Measurements from ENCODE around the gene CNGA3. TPM values are rescaled to one million over a fixed set of nuclear protein-coding genes. Genes with fewer than 3 reads are reported as not detected.

CNGA3 gene
- total and polyA plus RNA-seq, 2 donors: 0.15 to 0.85 TPM

DNA sequence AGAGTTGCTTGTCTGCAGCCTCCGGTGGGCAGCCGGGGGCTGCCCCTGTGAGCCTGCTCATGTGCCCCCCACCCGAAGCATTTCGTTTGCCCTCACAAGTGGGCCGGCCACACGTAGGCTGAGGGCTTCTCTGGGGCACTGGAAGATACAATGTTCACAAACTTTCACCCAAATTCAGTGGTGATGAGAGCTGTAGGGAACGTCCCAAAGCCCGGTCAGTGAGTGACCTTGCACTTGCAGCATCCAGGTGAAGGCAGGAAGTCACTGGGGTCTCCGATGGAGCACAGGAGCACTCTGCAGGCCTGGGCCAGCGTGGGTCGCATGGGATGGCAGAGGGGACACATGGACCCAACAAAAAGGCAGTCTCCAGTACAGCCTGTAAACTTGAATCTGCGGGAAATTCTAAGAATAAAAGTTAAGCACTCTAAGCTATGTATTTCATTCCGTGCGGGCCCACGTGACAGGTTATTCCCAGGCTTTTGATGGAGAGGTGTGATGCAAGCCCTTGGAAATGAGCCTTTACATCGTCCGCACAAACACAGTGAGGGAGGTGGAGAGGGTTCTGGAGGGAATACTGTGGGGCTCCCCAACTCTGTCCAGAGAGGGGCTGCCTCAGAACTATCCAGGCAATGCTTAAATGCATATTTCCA is 42.5 kb downstream of the CNGA3 start:
- Histone ChIP-seq H3K36me3 (ENCODE audit: insufficient read depth) (no peaks in the 10 kb centered on the region), H3K4me3 (ENCODE audit: low read depth, low read length) (no peak overlapping the region), H3K4me1 (ENCODE audit: insufficient read depth) (no peaks in the 10 kb centered on the region), H3K27ac (ENCODE audit: low read depth) (no peak overlapping the region)
- 90% methylated on average over 17 of the region's 17 CpGs for WGBS
- DNase-seq (ENCODE audit: extremely low spot score): no peak

DNA sequence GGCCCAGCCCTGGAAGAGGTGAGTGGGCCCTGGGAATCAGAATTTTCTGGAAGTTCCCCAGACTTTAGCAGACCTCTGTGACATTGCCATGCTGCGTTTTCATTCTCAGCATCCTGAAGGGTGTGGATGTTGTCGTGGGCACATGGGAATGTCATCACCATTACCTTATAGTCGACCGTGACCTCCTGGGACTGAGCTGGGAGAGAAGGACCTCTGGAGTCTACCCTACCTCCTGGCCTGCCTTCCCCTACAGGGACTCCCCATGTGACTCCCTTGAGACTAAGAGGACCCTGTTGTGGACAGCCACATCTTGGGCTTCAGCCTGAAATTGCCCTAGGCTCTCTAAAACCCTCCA is 43.0 kb downstream of the CNGA3 start:
- Histone ChIP-seq H3K36me3 (ENCODE audit: insufficient read depth) (no peaks in the 10 kb centered on the region), H3K4me1 (ENCODE audit: insufficient read depth) (no peaks in the 10 kb centered on the region), H3K27ac (ENCODE audit: low read depth) (no peak overlapping the region), H3K4me3 (ENCODE audit: low read depth, low read length) (no peak overlapping the region)
- no peak for DNase-seq (ENCODE audit: extremely low spot score)
- WGBS: 89% methylated on average over 4 of the region's 4 CpGs

DNA sequence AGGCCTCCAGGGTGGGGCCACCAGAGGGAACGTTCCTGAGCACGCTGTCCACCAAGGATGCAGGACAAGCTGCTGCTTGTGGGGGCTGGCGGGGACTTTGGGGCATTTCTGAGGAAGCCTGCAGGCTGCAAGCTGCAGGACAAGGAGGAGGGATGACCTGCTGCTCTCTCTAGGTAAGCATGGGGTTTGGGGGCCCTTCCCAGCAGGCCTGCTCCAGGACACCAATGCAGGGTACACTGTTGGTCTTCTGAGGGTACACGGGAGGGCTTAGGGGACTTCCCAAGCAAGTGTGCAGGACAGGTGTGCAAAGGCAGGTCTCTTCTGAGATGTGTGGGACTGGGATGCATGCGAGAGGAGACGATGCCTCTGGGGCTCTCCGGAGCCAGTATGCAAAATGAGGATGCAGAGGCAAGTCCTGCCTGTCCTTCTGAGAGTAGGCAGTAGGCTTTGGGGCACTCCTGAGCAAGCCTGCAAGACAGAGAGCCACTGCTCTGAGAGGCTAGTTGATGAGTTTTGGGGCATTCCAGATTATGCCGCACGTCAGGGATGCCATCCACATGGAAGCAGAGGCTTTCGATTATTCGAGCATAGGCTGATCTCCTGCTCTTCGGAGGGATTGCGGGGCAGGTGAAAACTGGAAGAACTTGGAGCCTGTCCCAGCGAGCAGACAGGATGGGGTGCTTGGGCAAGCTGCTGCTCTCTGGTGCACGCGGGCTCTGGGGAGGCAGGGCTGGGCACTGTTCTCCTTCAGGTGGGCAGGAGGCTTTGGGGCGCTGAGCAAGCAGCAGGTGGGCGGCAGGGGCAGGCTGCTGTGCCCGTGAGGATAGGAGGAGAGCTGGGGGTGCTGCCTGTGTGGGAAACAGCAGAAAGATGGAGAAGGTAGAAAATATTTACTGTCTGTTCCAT is 44.6 kb downstream of the CNGA3 start:
- no peak for DNase-seq (ENCODE audit: extremely low spot score)
- no peaks in the 10 kb centered on the region for H3K4me1 ChIP-seq (ENCODE audit: insufficient read depth)
- no peaks in the 10 kb centered on the region for H3K36me3 ChIP-seq (ENCODE audit: insufficient read depth)
- H3K4me3 ChIP-seq (ENCODE audit: low read depth, low read length): no peak overlapping the region
- WGBS: 85% methylated on average over 19 of the region's 19 CpGs
- no peak overlapping the region for H3K27ac ChIP-seq (ENCODE audit: low read depth)

DNA sequence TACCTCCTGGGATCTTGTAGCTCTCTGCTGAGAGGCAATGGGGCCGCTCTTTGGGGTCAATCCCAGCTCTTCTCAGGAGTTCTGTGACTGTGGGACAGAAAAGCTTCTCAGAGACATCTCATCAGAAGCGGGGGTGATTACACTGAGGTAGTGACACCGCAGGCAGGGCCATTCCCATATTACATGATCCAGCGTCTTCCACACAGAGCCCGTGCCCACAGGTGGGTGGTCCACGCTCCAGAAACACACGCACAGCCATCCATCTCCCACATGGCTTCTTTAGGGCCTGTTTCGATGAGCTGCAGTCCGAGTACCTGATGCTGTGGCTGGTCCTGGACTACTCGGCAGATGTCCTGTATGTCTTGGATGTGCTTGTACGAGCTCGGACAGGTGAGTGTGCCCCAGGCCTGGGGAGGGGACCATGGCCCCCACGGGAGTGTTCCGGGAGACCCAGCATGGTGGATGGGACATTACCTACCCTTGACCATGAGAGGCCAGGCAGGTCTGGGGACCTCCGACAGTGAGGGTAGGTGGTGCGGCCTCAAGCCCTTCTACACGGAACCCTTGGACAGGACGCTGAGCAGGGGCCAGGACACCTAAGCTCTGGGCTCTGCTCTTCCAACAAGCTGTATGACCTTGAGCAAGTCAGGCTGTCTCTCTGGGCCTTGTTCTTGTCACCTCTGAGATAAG is 45.5 kb downstream of the CNGA3 start:
- Histone ChIP-seq H3K27ac (ENCODE audit: low read depth) (no peak overlapping the region), H3K4me1 (ENCODE audit: insufficient read depth) (no peaks in the 10 kb centered on the region), H3K4me3 (ENCODE audit: low read depth, low read length) (no peak overlapping the region), H3K36me3 (ENCODE audit: insufficient read depth) (no peaks in the 10 kb centered on the region)
- WGBS: 92% methylated on average over 18 of the region's 18 CpGs
- no peak for DNase-seq (ENCODE audit: extremely low spot score)

DNA sequence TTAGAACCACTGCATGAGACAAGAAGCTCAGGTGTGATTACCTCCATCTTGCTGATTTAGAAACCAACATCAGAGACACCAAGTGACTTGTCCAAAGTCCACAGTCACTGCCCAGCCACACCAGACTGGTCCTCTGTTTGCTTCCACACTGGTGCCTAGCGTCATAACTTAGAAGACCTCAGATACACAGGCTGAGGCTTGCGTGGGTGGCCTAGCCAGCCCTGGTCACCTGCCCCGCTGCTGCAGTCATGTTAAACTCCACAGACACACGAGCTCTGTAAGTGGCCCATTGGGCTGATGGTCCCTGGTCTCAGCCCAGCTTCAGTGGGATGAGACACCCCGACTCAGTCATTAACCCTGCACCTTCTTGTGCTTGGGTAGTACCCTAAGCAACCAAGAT is 47.1 kb downstream of the CNGA3 start:
- Histone ChIP-seq H3K27ac (ENCODE audit: low read depth) (no peak overlapping the region), H3K4me1 (ENCODE audit: insufficient read depth) (no peaks in the 10 kb centered on the region), H3K4me3 (ENCODE audit: low read depth, low read length) (no peak overlapping the region), H3K36me3 (ENCODE audit: insufficient read depth) (no peaks in the 10 kb centered on the region)
- no peak for DNase-seq (ENCODE audit: extremely low spot score)
- 88% methylated on average over 5 of the region's 5 CpGs for WGBS

DNA sequence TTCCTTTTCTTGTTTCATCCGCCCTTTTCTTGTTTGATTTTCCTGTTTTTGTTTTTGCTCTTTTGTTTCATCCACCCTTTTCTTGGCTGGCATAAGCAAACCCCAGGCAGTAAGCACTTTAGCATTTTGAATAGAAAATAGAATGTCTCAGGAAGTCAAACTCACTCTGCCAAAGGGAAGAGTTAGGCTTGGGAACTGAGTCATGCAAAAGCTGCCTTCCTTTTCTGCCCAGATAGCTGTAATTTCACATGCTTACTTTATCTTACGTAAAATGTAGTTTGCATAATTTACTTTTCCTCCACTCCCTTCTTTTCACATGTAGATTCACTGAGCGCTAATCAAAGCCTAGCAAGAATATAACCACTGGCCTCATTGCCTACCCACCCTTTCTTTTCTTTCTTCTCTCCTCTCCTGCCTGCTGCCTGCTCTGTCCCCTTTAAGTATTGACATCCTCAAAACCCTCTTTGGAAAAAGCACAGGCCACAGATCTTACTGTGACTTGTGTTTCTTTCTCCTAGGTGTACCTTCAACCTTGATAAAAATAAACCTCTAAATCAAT is 48.4 kb downstream of the CNGA3 start:
- H3K4me1 ChIP-seq (ENCODE audit: insufficient read depth): no peaks in the 10 kb centered on the region
- no peaks in the 10 kb centered on the region for H3K36me3 ChIP-seq (ENCODE audit: insufficient read depth)
- H3K4me3 ChIP-seq (ENCODE audit: low read depth, low read length): no peak overlapping the region
- no peak overlapping the region for H3K27ac ChIP-seq (ENCODE audit: low read depth)
- no peak for DNase-seq (ENCODE audit: extremely low spot score)
- WGBS: 76% methylated on average over 3 of the region's 3 CpGs

DNA sequence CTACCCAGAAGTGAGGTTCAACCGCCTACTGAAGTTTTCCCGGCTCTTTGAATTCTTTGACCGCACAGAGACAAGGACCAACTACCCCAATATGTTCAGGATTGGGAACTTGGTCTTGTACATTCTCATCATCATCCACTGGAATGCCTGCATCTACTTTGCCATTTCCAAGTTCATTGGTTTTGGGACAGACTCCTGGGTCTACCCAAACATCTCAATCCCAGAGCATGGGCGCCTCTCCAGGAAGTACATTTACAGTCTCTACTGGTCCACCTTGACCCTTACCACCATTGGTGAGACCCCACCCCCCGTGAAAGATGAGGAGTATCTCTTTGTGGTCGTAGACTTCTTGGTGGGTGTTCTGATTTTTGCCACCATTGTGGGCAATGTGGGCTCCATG is 49.7 kb downstream of the CNGA3 start:
- 96% methylated on average over 6 of the region's 6 CpGs for WGBS
- no peak overlapping the region for H3K27ac ChIP-seq (ENCODE audit: low read depth)
- no peak for DNase-seq (ENCODE audit: extremely low spot score)

DNA sequence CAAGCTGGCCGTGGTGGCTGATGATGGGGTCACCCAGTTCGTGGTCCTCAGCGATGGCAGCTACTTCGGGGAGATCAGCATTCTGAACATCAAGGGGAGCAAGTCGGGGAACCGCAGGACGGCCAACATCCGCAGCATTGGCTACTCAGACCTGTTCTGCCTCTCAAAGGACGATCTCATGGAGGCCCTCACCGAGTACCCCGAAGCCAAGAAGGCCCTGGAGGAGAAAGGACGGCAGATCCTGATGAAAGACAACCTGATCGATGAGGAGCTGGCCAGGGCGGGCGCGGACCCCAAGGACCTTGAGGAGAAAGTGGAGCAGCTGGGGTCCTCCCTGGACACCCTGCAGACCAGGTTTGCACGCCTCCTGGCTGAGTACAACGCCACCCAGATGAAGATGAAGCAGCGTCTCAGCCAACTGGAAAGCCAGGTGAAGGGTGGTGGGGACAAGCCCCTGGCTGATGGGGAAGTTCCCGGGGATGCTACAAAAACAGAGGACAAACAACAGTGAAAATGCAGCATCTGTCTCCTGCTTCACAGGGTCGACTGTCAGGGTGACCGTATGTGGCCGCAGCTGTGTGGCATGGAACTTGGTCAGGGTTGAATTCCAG is 50.6 kb downstream of the CNGA3 start:
- WGBS: 94% methylated on average over 23 of the region's 23 CpGs
- H3K4me3 ChIP-seq (ENCODE audit: low read depth, low read length): no peak overlapping the region
- H3K36me3 ChIP-seq (ENCODE audit: insufficient read depth): no peaks in the 10 kb centered on the region
- no peaks in the 10 kb centered on the region for H3K4me1 ChIP-seq (ENCODE audit: insufficient read depth)
- no peak overlapping the region for H3K27ac ChIP-seq (ENCODE audit: low read depth)
- no peak for DNase-seq (ENCODE audit: extremely low spot score)

More for the DNA sequence above, 49.7 kb downstream of the CNGA3 start:
- Histone ChIP-seq H3K4me3 (ENCODE audit: low read depth, low read length) (no peak overlapping the region), H3K4me1 (ENCODE audit: insufficient read depth) (no peaks in the 10 kb centered on the region), H3K36me3 (ENCODE audit: insufficient read depth) (no peaks in the 10 kb centered on the region)

DNA sequence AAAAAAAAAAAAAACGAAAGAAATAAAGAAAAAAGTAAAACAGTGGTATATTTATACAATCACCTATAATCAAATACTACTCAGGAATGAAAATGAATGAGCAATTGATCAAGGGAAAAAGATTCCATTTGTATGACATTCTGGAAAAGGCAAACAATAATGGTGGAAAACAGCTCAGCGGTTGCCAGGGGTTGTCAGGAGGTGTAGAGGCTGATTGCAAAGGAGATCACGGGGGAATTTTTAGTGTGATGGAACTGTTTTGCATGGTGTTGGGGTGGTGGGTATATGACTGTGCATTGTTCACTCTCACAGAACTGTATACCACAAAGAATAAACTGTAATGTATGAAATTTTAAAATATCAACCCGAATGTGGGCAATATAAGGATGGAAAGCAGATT is 52.9 kb downstream of the CNGA3 start:
- Histone ChIP-seq H3K27ac (ENCODE audit: low read depth) (no peak overlapping the region), H3K4me1 (ENCODE audit: insufficient read depth) (no peaks in the 10 kb centered on the region), H3K4me3 (ENCODE audit: low read depth, low read length) (no peak overlapping the region), H3K36me3 (ENCODE audit: insufficient read depth) (no peaks in the 10 kb centered on the region)
- WGBS: 76% methylated on average over 4 of the region's 4 CpGs
- DNase-seq (ENCODE audit: extremely low spot score): no peak

DNA sequence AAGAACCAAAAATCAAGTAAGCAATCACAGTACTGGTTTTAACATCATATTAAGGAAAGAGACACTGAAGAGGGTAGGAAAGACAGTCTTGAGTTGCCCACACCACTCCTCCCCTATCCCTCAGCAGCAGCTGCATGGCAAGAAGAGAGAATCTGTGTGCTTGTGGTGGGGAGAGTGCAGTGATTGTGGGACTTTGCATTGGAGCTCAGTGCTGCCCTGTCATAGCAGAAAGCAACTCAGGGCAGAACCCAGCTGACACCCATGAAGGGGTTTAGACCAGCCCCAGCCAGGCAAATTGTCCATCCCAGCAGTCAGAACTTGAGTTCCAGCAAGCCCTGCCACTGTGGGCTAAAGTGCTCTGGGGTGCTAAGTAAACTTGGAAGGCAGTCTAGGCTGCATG is 57.6 kb downstream of the CNGA3 start:
- Histone ChIP-seq H3K4me3 (ENCODE audit: low read depth, low read length) (no peak overlapping the region), H3K27ac (ENCODE audit: low read depth) (no peak overlapping the region), H3K4me1 (ENCODE audit: insufficient read depth) (no peaks in the 10 kb centered on the region), H3K36me3 (ENCODE audit: insufficient read depth) (no peaks in the 10 kb centered on the region)
- no peak for DNase-seq (ENCODE audit: extremely low spot score)

DNA sequence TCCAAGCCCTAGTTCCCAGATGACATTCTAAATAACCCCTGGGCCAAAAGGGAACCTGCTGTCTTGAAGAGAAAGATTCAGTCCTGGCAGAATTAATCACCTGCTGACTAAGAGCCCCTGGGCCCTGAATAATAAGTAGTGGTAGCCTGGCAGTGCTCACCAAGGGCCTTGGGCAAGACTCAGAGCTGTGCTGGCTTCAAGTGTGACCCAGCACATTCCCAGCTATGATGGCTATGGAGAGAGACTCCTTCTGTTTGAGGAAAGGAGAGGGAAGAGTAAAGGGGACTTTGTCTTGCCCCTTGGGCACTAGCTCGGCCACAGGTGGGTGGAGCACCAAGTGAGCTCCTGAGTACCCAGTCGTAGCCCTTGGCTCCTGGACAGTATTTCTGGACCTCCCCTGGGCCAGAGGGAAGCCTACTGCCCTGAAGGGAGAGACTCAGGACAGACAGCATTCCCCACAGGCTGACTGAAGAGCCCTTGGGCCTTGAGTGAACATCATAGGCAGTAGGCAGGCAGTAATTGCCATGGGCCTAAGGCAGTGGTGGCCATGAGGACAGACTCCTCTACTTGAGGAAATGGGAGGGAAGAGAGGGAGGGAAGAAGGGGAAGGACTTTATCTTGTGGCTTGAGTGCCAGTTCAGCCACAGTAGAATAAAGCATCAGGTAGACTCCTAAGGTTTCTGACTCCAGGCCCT is 58.4 kb downstream of the CNGA3 start:
- Histone ChIP-seq H3K4me1 (ENCODE audit: insufficient read depth) (no peaks in the 10 kb centered on the region), H3K4me3 (ENCODE audit: low read depth, low read length) (no peak overlapping the region), H3K36me3 (ENCODE audit: insufficient read depth) (no peaks in the 10 kb centered on the region), H3K27ac (ENCODE audit: low read depth) (no peak overlapping the region)
- DNase-seq (ENCODE audit: extremely low spot score): no peak
- 88% methylated on average over 2 of the region's 2 CpGs for WGBS

DNA sequence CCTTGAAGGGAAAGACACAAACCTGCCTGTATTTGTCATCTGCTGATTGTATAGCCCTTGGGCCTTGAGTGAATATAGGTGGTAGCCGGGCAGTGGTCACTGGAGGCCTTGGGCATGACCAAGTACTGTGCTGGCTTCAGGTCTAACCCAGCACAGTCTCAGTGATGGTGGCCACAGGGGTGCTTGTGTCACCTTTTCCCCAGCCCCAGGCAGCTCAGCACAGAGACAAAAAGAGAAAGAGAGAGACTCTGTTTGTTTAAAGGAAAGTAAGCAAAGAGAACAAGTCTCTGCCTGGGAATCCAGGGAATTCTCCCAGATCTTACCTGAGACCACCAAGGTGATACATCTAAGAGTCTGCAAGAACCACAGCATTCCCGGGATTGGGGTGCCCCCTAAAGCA is 59.0 kb downstream of the CNGA3 start:
- WGBS: 87% methylated on average over 2 of the region's 2 CpGs
- no peak for DNase-seq (ENCODE audit: extremely low spot score)
- Histone ChIP-seq H3K4me3 (ENCODE audit: low read depth, low read length) (no peak overlapping the region), H3K27ac (ENCODE audit: low read depth) (no peak overlapping the region), H3K4me1 (ENCODE audit: insufficient read depth) (no peaks in the 10 kb centered on the region), H3K36me3 (ENCODE audit: insufficient read depth) (no peaks in the 10 kb centered on the region)

DNA sequence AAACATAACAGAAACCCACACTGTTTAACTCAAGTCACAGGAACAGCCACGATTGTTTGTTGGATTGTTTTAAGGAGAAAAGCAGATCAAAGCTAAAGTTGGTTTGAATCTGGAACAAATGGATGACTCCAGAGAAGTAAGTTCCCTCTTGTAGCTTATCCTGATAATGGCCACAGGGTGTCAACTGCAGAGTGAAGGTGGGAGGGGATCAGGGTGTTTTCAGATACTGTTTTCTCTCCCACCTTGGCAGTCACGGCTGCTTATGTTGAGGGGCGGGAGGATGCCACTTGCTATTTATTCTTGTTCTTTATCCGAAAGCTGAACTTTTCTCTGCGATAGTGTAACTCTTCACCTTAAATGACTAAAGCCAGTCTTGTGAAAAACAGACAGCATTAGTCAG is 61.9 kb downstream of the CNGA3 start:
- Histone ChIP-seq H3K27ac (ENCODE audit: low read depth) (no peak overlapping the region), H3K4me3 (ENCODE audit: low read depth, low read length) (no peak overlapping the region), H3K36me3 (ENCODE audit: insufficient read depth) (no peaks in the 10 kb centered on the region), H3K4me1 (ENCODE audit: insufficient read depth) (no peaks in the 10 kb centered on the region)
- WGBS: 73% methylated on average over 5 of the region's 5 CpGs
- no peak for DNase-seq (ENCODE audit: extremely low spot score)
